Keratinocyte (primary cell): ENCODE results near the gene HEPHL1. TPM values are rescaled to one million over a fixed set of nuclear protein-coding genes. Genes with fewer than 3 reads are reported as not detected.

Experiments used
- DNase-seq: peaks from one replicate; pipeline ENCODE4 v3.0.0-alpha.2; 2011; ENCODE audit warnings: low read depth, missing footprints, low spot score
- FAIRE-seq: peaks from 2 replicates; lab custom pipeline; 2011; peaks lifted over from hg19 to GRCh38; lab: Jason Lieb, UNC
- H2AFZ ChIP-seq: 2 replicates; pipeline ENCODE4 v1.6.0; 2012; ENCODE audit warnings: low read length, control low read depth, inconsistent platforms; ENCODE audit not compliant: control insufficient read depth
- H3K27ac ChIP-seq: 2 replicates; pipeline ENCODE4 v1.5.1; 2011; ENCODE audit warnings: low read length; ENCODE audit not compliant: control insufficient read depth, insufficient read depth
- H3K27me3 ChIP-seq: 3 replicates; pipeline ENCODE4 v1.6.0; 2011; ENCODE audit warnings: low read length; ENCODE audit not compliant: control insufficient read depth, insufficient read depth; ENCODE audit errors: extremely low read depth
- H3K36me3 ChIP-seq, 2 experiments: 2 replicates in 1 of 2; 3 replicates in 1 of 2; pipeline ENCODE4 v1.5.1; 2011; ENCODE audit warnings: low read length in 2 of 2, mild to moderate bottlenecking in 1 of 2; ENCODE audit not compliant: control insufficient read depth in 2 of 2, insufficient read depth in 2 of 2; ENCODE audit errors: extremely low read depth in 1 of 2
- H3K4me1 ChIP-seq: 3 replicates; pipeline ENCODE4 v1.5.1; 2011; ENCODE audit warnings: low read length; ENCODE audit not compliant: control insufficient read depth, insufficient read depth; ENCODE audit errors: extremely low read depth
- H3K4me2 ChIP-seq: 3 replicates; pipeline ENCODE4 v1.6.0; 2011; ENCODE audit warnings: low read depth, low read length; ENCODE audit not compliant: control insufficient read depth, insufficient read depth; ENCODE audit errors: extremely low read depth
- H3K4me3 ChIP-seq, 3 experiments: fragments of 200-600 bp in 1 of 3; sonication (generic) in 1 of 3; 2 replicates in 2 of 3; 3 replicates in 1 of 3; pipeline ENCODE4 v1.5.1; 2011 to 2016; ENCODE audit warnings: low read length in 3 of 3, mild to moderate bottlenecking in 3 of 3, control low read depth in 2 of 3, inconsistent platforms in 1 of 3, low read depth in 1 of 3, mixed read lengths in 1 of 3, mixed run types in 1 of 3, moderate library complexity in 1 of 3; ENCODE audit not compliant: control insufficient read depth in 2 of 3, insufficient read depth in 2 of 3; ENCODE audit errors: extremely low read depth in 1 of 3
- H3K79me2 ChIP-seq: 2 replicates; pipeline ENCODE4 v1.6.0; 2012; ENCODE audit warnings: low read length; ENCODE audit not compliant: control insufficient read depth, insufficient read depth
- H3K9ac ChIP-seq: 3 replicates; pipeline ENCODE4 v1.6.0; 2011; ENCODE audit warnings: low read length; ENCODE audit not compliant: control insufficient read depth, insufficient read depth; ENCODE audit errors: extremely low read depth
- H3K9me1 ChIP-seq: 3 replicates; pipeline ENCODE4 v1.6.0; 2011; ENCODE audit warnings: low read length; ENCODE audit not compliant: control insufficient read depth, insufficient read depth; ENCODE audit errors: extremely low read depth
- H3K9me3 ChIP-seq: 2 replicates; pipeline ENCODE4 v1.5.1; 2012; ENCODE audit warnings: low read depth, low read length; ENCODE audit not compliant: control insufficient read depth
- H4K20me1 ChIP-seq: 3 replicates; pipeline ENCODE4 v1.6.0; 2011; ENCODE audit warnings: low read length; ENCODE audit not compliant: control insufficient read depth, insufficient read depth; ENCODE audit errors: extremely low read depth
- CTCF ChIP-seq, 3 experiments: IDR thresholded peaks in 1 of 3; conservative IDR thresholded peaks in 1 of 3; optimal IDR thresholded peaks in 1 of 3; 2 replicates in 2 of 3; 3 replicates in 1 of 3; pipeline versions ENCODE3 to v1.5.1; 2011; ENCODE audit warnings: low read length in 3 of 3, mild to moderate bottlenecking in 3 of 3, moderate library complexity in 2 of 3, control low read depth in 1 of 3, inconsistent platforms in 1 of 3; ENCODE audit not compliant: insufficient read depth in 2 of 3; ENCODE audit errors: extremely low read depth in 1 of 3
- EZH2 ChIP-seq: IDR thresholded peaks from one replicate; pipeline ENCODE4 v1.6.1; 2012; ENCODE audit warnings: inconsistent platforms, mild to moderate bottlenecking, low read length, moderate library complexity
- dilution Hi-C: fragments of 300-500 bp; cut with MboI; formaldehyde crosslinking; loops from one replicate; pipeline ENCODE4 v1.7.0; 2020; ENCODE audit warnings: low sequenced_read_pairs; ENCODE audit not compliant: extremely low pct_ligation_motif_present
- polyA plus RNA-seq, 5 experiments: library from polyadenylated mRNA; depleted of rRNA in 3 of 5; stranded (reverse) in 3 of 5; stranded (forward) in 1 of 5; unstranded in 1 of 5; fragments of >200 nt; gene quantifications; 1 replicate in 1 of 5; 2 replicates in 3 of 5; 3 replicates in 1 of 5; pipeline versions ENCODE4 v1.2.1 to v1.2.3, GENCODE V29; 2011 to 2012; ENCODE audit warnings: missing spikeins in 2 of 5, low read depth in 1 of 5, low replicate concordance in 1 of 5

The HEPHL1 gene
- polyA plus RNA-seq, 1 donor (not counting 4 experiments of a cell fraction or from before 2014, with no cell fraction given) = 138 TPM

GRCh38 chr11:94106716-94107115, 85.6 kb downstream of the HEPHL1 start:
- dilution Hi-C loops = no loop called here

GRCh38 chr11:94107363-94107762, 86.2 kb downstream of the HEPHL1 start:
- Histone ChIP-seq H3K4me2 (no peak overlapping the region), H3K9me1 (no peaks in the 10 kb centered on the region), H3K27me3 (no peaks in the 10 kb centered on the region), H3K4me3 (no peak overlapping the region), H3K27ac (no peak overlapping the region), H4K20me1 (no peaks in the 10 kb centered on the region), H3K79me2 (no peaks in the 10 kb centered on the region), H3K4me1 (peaks cover 16% of the 10 kb centered on the region), H3K36me3 (peaks cover 0 to 8% of the 10 kb centered on the region in 2 experiments), H3K9me3 (no peaks in the 10 kb centered on the region), H3K9ac (no peak overlapping the region), H2AFZ (no peak overlapping the region)
- TF ChIP-seq CTCF (optimal IDR thresholded peaks at IDR 0.05 in 1 of 3, IDR thresholded peaks at IDR 0.05 in 1 of 3, conservative IDR thresholded peaks at IDR 0.05 in 1 of 3; ENCODE audit: extremely low read depth in 1 of 3, insufficient read depth in 2 of 3, low read length in 3 of 3) (peak in 1 of 3 experiments; percentile 6), EZH2 (no peak)
- FAIRE-seq (peak; percentile 41), DNase-seq (no peak)
- dilution Hi-C loops = no loop called here

More at GRCh38 chr11:94106716-94107115, 85.6 kb downstream of the HEPHL1 start:
- Histone ChIP-seq H3K36me3 (peaks cover 0 to 9% of the 10 kb centered on the region in 2 experiments), H3K4me3 (no peak overlapping the region), H3K27me3 (no peaks in the 10 kb centered on the region), H3K9me1 (no peaks in the 10 kb centered on the region), H3K27ac (no peak overlapping the region), H2AFZ (no peak overlapping the region), H4K20me1 (no peaks in the 10 kb centered on the region), H3K4me2 (no peak overlapping the region), H3K4me1 (peaks cover 10% of the 10 kb centered on the region), H3K9ac (no peak overlapping the region), H3K79me2 (no peaks in the 10 kb centered on the region), H3K9me3 (no peaks in the 10 kb centered on the region)
- FAIRE-seq (no peak), DNase-seq (no peak)
- TF ChIP-seq EZH2 (no peak), CTCF (optimal IDR thresholded peaks at IDR 0.05 in 1 of 3, IDR thresholded peaks at IDR 0.05 in 1 of 3, conservative IDR thresholded peaks at IDR 0.05 in 1 of 3; ENCODE audit: extremely low read depth in 1 of 3, insufficient read depth in 2 of 3, low read length in 3 of 3) (no peak)
